Measurements from ENCODE around the gene XYLT2. TPM values are rescaled to one million over a fixed set of nuclear protein-coding genes. Genes with fewer than 3 reads are reported as not detected.

The XYLT2 gene
- total RNA-seq, 1 donor from 2014 or later: 30.4 TPM

GRCh38 chr17:50349243-50349600 lies 3.3 kb downstream of the XYLT2 start:
- Histone ChIP-seq H3K4me1 (peaks cover 44% of the 10 kb centered on the region), H3K9me3 (no peaks in the 10 kb centered on the region), H3K27me3 (no peaks in the 10 kb centered on the region), H3K36me3 (peaks cover 0 to 10% of the 10 kb centered on the region in 2 donors), H3K4me3 (no peak overlapping the region), H3K27ac (no peak overlapping the region)
- TF ChIP-seq POLR2AphosphoS5 (IDR thresholded peaks at IDR 0.05; ENCODE audit: insufficient read depth in 1 of 2, low read depth in 1 of 2) (no peak), POLR2A (IDR thresholded peaks at IDR 0.05) (no peak), CTCF (IDR thresholded peaks at IDR 0.05) (no peak)
- DNase-seq (ENCODE audit: extremely low spot score in 2 of 2): no peak
- intact Hi-C loops (cut with DNase I): no loop called here

GRCh38 chr17:50350733-50351132 lies 4.8 kb downstream of the XYLT2 start:
- H3K36me3 ChIP-seq: peaks cover 0 to 22% of the 10 kb centered on the region in 2 donors
- no peak for DNase-seq (ENCODE audit: extremely low spot score in 2 of 2)
- H3K27ac ChIP-seq: no peak overlapping the region
- intact Hi-C loops (cut with DNase I): loop anchor here (10.0 kb wide), 1 partner anchor 124 kb away; the partner anchor contains the start of gene RSAD1
- no peak for TF ChIP-seq POLR2A (IDR thresholded peaks at IDR 0.05)
- TF ChIP-seq POLR2AphosphoS5 (IDR thresholded peaks at IDR 0.05; ENCODE audit: insufficient read depth in 1 of 2, low read depth in 1 of 2): no peak
- no peak for TF ChIP-seq CTCF (IDR thresholded peaks at IDR 0.05)
- H3K27me3 ChIP-seq: no peaks in the 10 kb centered on the region
- no peaks in the 10 kb centered on the region for H3K9me3 ChIP-seq
- peaks cover 36% of the 10 kb centered on the region for H3K4me1 ChIP-seq
- no peak overlapping the region for H3K4me3 ChIP-seq

GRCh38 chr17:50352072-50352692 lies 6.3 kb downstream of the XYLT2 start:
- Histone ChIP-seq H3K27me3 (no peaks in the 10 kb centered on the region), H3K9me3 (no peaks in the 10 kb centered on the region), H3K36me3 (peaks cover 0 to 37% of the 10 kb centered on the region in 2 donors), H3K27ac (no peak overlapping the region), H3K4me1 (peaks cover 29% of the 10 kb centered on the region), H3K4me3 (no peak overlapping the region)
- TF ChIP-seq POLR2A (IDR thresholded peaks at IDR 0.05): no peak
- intact Hi-C loops (cut with DNase I): loop anchor here (10.0 kb wide), 1 partner anchor 123 kb away; the partner anchor contains the start of gene RSAD1
- no peak for DNase-seq (ENCODE audit: extremely low spot score in 2 of 2)

- Histone ChIP-seq H3K4me1 (peaks cover 21% of the 10 kb centered on the region), H3K36me3 (peaks cover 0 to 41% of the 10 kb centered on the region in 2 donors), H3K9me3 (no peaks in the 10 kb centered on the region), H3K27ac (no peak overlapping the region), H3K4me3 (no peak overlapping the region), H3K27me3 (no peaks in the 10 kb centered on the region)
- no peak for DNase-seq (ENCODE audit: extremely low spot score in 2 of 2)
- TF ChIP-seq POLR2A (IDR thresholded peaks at IDR 0.05) (no peak), CTCF (IDR thresholded peaks at IDR 0.05) (no peak)
- intact Hi-C loops (cut with DNase I): loop anchor here (10.0 kb wide), 1 partner anchor 122 kb away; the partner anchor contains the start of gene RSAD1
Observed at GRCh38 chr17:50352693-50353599, 7.0 kb downstream of the XYLT2 start.

GRCh38 chr17:50353600-50354195 lies 7.8 kb downstream of the XYLT2 start:
- DNase-seq (ENCODE audit: extremely low spot score in 2 of 2): no peak
- peaks cover 0 to 49% of the 10 kb centered on the region in 2 donors for H3K36me3 ChIP-seq

More at GRCh38 chr17:50353600-50354195, 7.8 kb downstream of the XYLT2 start:
- Histone ChIP-seq H3K9me3 (no peaks in the 10 kb centered on the region), H3K4me1 (peaks cover 14% of the 10 kb centered on the region), H3K27me3 (no peaks in the 10 kb centered on the region), H3K27ac (no peak overlapping the region), H3K4me3 (no peak overlapping the region)
- intact Hi-C loops (cut with DNase I): loop anchor here (10.0 kb wide), 1 partner anchor 121 kb away; the partner anchor contains the start of gene RSAD1
- TF ChIP-seq POLR2A (IDR thresholded peaks at IDR 0.05) (no peak), POLR2AphosphoS5 (IDR thresholded peaks at IDR 0.05; ENCODE audit: insufficient read depth in 1 of 2, low read depth in 1 of 2) (no peak), CTCF (IDR thresholded peaks at IDR 0.05) (no peak)
